ENCODE results near the gene SPAG6. TPM values are rescaled to one million over a fixed set of nuclear protein-coding genes. Genes with fewer than 3 reads are reported as not detected.
"Not testable (repeated sequence)": the region's sequence is repeated elsewhere in the genome, so short reads cannot be mapped to it uniquely, and the experiment has no call there.

The SPAG6 gene
- total RNA-seq, 1 donor from 2014 or later: 8.9 TPM

- H3K36me3 Mint-ChIP-seq (ENCODE audit: insufficient read depth): no peaks in the 10 kb centered on the region
- no peaks in the 10 kb centered on the region for H3K27me3 Mint-ChIP-seq
- no peak overlapping the region for H3K4me3 Mint-ChIP-seq (ENCODE audit: low read depth)
- no peak for DNase-seq (ENCODE audit: low spot score, unreplicated experiment)
- TF ChIP-seq CTCF (IDR thresholded peaks at IDR 0.05; ENCODE audit: unreplicated experiment): no peak
- H3K4me1 Mint-ChIP-seq (ENCODE audit: low read depth): peaks cover 8% of the 10 kb centered on the region
- no peaks in the 10 kb centered on the region for H3K9me3 Mint-ChIP-seq (ENCODE audit: low read depth)
- no peak overlapping the region for H3K27ac Mint-ChIP-seq
These were observed 46.3 kb downstream of the SPAG6 start for GRCh38 chr10:22391600-22391999.

GRCh38 chr10:22396195-22396594 is 50.9 kb downstream of the SPAG6 start:
- not testable (repeated sequence) for H3K4me1 Mint-ChIP-seq (ENCODE audit: low read depth); H3K4me3 Mint-ChIP-seq (ENCODE audit: low read depth); H3K9me3 Mint-ChIP-seq (ENCODE audit: low read depth); H3K27ac Mint-ChIP-seq; DNase-seq (ENCODE audit: low spot score, unreplicated experiment); H3K27me3 Mint-ChIP-seq; H3K36me3 Mint-ChIP-seq (ENCODE audit: insufficient read depth)

GRCh38 chr10:22406916-22407315 is 61.6 kb downstream of the SPAG6 start:
- not testable (repeated sequence) for H3K9me3 Mint-ChIP-seq (ENCODE audit: low read depth); H3K4me1 Mint-ChIP-seq (ENCODE audit: low read depth); H3K27ac Mint-ChIP-seq

GRCh38 chr10:22410394-22410793 is 65.1 kb downstream of the SPAG6 start:
- TF ChIP-seq CTCF (IDR thresholded peaks at IDR 0.05; ENCODE audit: unreplicated experiment): no peak
- H3K9me3 Mint-ChIP-seq (ENCODE audit: low read depth): peaks cover 7% of the 10 kb centered on the region
- no peak for DNase-seq (ENCODE audit: low spot score, unreplicated experiment)
- no peak overlapping the region for H3K4me3 Mint-ChIP-seq (ENCODE audit: low read depth)
- no peaks in the 10 kb centered on the region for H3K27me3 Mint-ChIP-seq
- H3K4me1 Mint-ChIP-seq (ENCODE audit: low read depth): no peaks in the 10 kb centered on the region
- H3K27ac Mint-ChIP-seq: no peak overlapping the region
- H3K36me3 Mint-ChIP-seq (ENCODE audit: insufficient read depth): no peaks in the 10 kb centered on the region

More at GRCh38 chr10:22406916-22407315, 61.6 kb downstream of the SPAG6 start:
- H3K4me3 Mint-ChIP-seq (ENCODE audit: low read depth); H3K27me3 Mint-ChIP-seq; H3K36me3 Mint-ChIP-seq (ENCODE audit: insufficient read depth); DNase-seq (ENCODE audit: low spot score, unreplicated experiment): not testable (repeated sequence)

GRCh38 chr10:22410846-22411245 is 65.5 kb downstream of the SPAG6 start:
- Mint-ChIP-seq H3K27ac (no peak overlapping the region), H3K4me3 (ENCODE audit: low read depth) (no peak overlapping the region), H3K4me1 (ENCODE audit: low read depth) (no peaks in the 10 kb centered on the region), H3K9me3 (ENCODE audit: low read depth) (peaks cover 7% of the 10 kb centered on the region), H3K36me3 (ENCODE audit: insufficient read depth) (no peaks in the 10 kb centered on the region), H3K27me3 (no peaks in the 10 kb centered on the region)
- no peak for TF ChIP-seq CTCF (IDR thresholded peaks at IDR 0.05; ENCODE audit: unreplicated experiment)
- no peak for DNase-seq (ENCODE audit: low spot score, unreplicated experiment)

GRCh38 chr10:22414146-22414545 is 68.8 kb downstream of the SPAG6 start:
- Mint-ChIP-seq H3K36me3 (ENCODE audit: insufficient read depth) (no peaks in the 10 kb centered on the region), H3K9me3 (ENCODE audit: low read depth) (peaks cover 3% of the 10 kb centered on the region), H3K4me1 (ENCODE audit: low read depth) (no peaks in the 10 kb centered on the region), H3K27ac (no peak overlapping the region), H3K27me3 (no peaks in the 10 kb centered on the region), H3K4me3 (ENCODE audit: low read depth) (no peak overlapping the region)
- DNase-seq (ENCODE audit: low spot score, unreplicated experiment): no peak
- no peak for TF ChIP-seq CTCF (IDR thresholded peaks at IDR 0.05; ENCODE audit: unreplicated experiment)

Measured in progenitor cell of endocrine pancreas (in vitro differentiated cells).